SK-N-SH (cell line): ENCODE results near the gene BEND5. TPM values are rescaled to one million over a fixed set of nuclear protein-coding genes. Genes with fewer than 3 reads are reported as not detected.

Source experiments
- CTCF ChIA-PET: fragments of 300-600, 350-600 bp; formaldehyde crosslinking; extraction: SDS; loops from one replicate; lab custom pipeline; 2021; lab: Yijun Ruan, JAX
- POLR2A ChIA-PET: fragments of 350-600 bp; sonication (Branson Sonifier 250); formaldehyde crosslinking; extraction: SDS; loops from one replicate; lab custom pipeline; 2020; ENCODE audit warnings: antibody characterized with exemption, inconsistent platforms; lab: Yijun Ruan, JAX
- DNase-seq: peaks from one replicate; pipeline ENCODE4 v3.0.0; 2012
- H2AFZ ChIP-seq: fragments of 200-600 bp; sonication (generic); 2 replicates; pipeline ENCODE4 v1.8.1; 2016; ENCODE audit warnings: antibody characterized with exemption, mild to moderate bottlenecking, low read depth
- H3F3A ChIP-seq: fragments of 200-600 bp; sonication (generic); replicated peaks from 2 replicates; pipeline ENCODE3; 2016; ENCODE audit warnings: antibody characterized with exemption, mild to moderate bottlenecking; ENCODE audit not compliant: insufficient read depth
- H3K27ac ChIP-seq, 2 experiments: fragments of 200-500 bp in 1 of 2; fragments of 200-600 bp in 1 of 2; sonication (Bioruptor generic) in 1 of 2; sonication (generic), shearing (Covaris generic) in 1 of 2; 2 replicates each; pipeline versions ENCODE4 v1.5.1 to v1.6.1; 2014 to 2016; ENCODE audit warnings: low read depth in 2 of 2, inconsistent platforms in 1 of 2, low read length in 1 of 2, mild to moderate bottlenecking in 1 of 2, mixed read lengths in 1 of 2
- H3K27me3 ChIP-seq: fragments of 200-600 bp; sonication (generic), shearing (Covaris generic); 2 replicates; pipeline ENCODE4 v1.6.1; 2016; ENCODE audit warnings: mixed run types; ENCODE audit not compliant: insufficient read depth
- H3K36me3 ChIP-seq, 2 experiments: fragments of 200-500 bp in 1 of 2; fragments of 200-600 bp in 1 of 2; sonication (Bioruptor generic) in 1 of 2; sonication (generic) in 1 of 2; replicated peaks in 1 of 2; 2 replicates each; pipeline versions ENCODE3 to v1.5.1; 2014 to 2016; ENCODE audit warnings: low read length in 1 of 2, mild to moderate bottlenecking in 1 of 2; ENCODE audit not compliant: insufficient read depth in 2 of 2, control insufficient read depth in 1 of 2
- H3K4me1 ChIP-seq, 2 experiments: fragments of 200-500 bp in 1 of 2; fragments of 200-600 bp in 1 of 2; sonication (Bioruptor generic) in 1 of 2; sonication (generic), shearing (Covaris generic) in 1 of 2; 2 replicates each; pipeline versions ENCODE4 v1.5.1 to v1.6.1; 2014 to 2016; ENCODE audit warnings: low read depth in 1 of 2, low read length in 1 of 2, mixed run types in 1 of 2; ENCODE audit not compliant: insufficient read depth in 2 of 2, control insufficient read depth in 1 of 2
- H3K4me2 ChIP-seq: fragments of 200-600 bp; sonication (generic), shearing (Covaris generic); 2 replicates; pipeline ENCODE4 v1.6.1; 2017; ENCODE audit warnings: mixed run types
- H3K4me3 ChIP-seq, 2 experiments: fragments of 200-500 bp in 1 of 2; fragments of 200-600 bp in 1 of 2; sonication (Bioruptor generic) in 1 of 2; sonication (generic), shearing (Covaris generic) in 1 of 2; 2 replicates each; pipeline versions ENCODE4 v1.5.1 to v1.8.1; 2014 to 2016; ENCODE audit warnings: low read depth in 2 of 2, inconsistent platforms in 1 of 2, low read length in 1 of 2, mild to moderate bottlenecking in 1 of 2, mixed read lengths in 1 of 2, moderate library complexity in 1 of 2
- H3K79me2 ChIP-seq: fragments of 200-600 bp; sonication (generic); 2 replicates; pipeline ENCODE4 v1.8.1; 2017; ENCODE audit warnings: mild to moderate bottlenecking; ENCODE audit not compliant: insufficient read depth
- H3K9ac ChIP-seq: fragments of 200-600 bp; sonication (generic); 2 replicates; pipeline ENCODE4 v1.6.1; 2017; ENCODE audit warnings: mixed run types
- H3K9me2 ChIP-seq: fragments of 200-600 bp; sonication (generic); 2 replicates; pipeline ENCODE4 v1.6.1; 2017; ENCODE audit warnings: mixed run types
- H3K9me3 ChIP-seq: fragments of 200-600 bp; sonication (generic); 2 replicates; pipeline ENCODE4 v1.6.1; 2017; ENCODE audit warnings: mixed run types, mild to moderate bottlenecking, moderate library complexity
- H4K20me1 ChIP-seq: fragments of 200-600 bp; sonication (generic); 2 replicates; pipeline ENCODE4 v1.6.1; 2017; ENCODE audit warnings: mild to moderate bottlenecking, mixed run types; ENCODE audit not compliant: insufficient read depth
- CHD2 ChIP-seq: fragments of 150-350 bp; IDR thresholded peaks from 2 replicates; pipeline ENCODE4 v1.6.1; 2018; ENCODE audit warnings: low read length; ENCODE audit not compliant: partially characterized antibody
- CTCF ChIP-seq: fragments of 200-600 bp; sonication (generic); IDR thresholded peaks from 2 replicates; pipeline ENCODE4 v1.6.1; 2017; ENCODE audit warnings: antibody characterized with exemption, mild to moderate bottlenecking, moderate library complexity
- EP300 ChIP-seq, 2 experiments: IDR thresholded peaks; 2 replicates each; pipeline versions ENCODE4 v1.4.0 to v1.6.1; 2012; ENCODE audit warnings: borderline replicate concordance in 1 of 2, low read depth in 1 of 2, low read length in 1 of 2
- EZH2phosphoT487 ChIP-seq: fragments of 200-600 bp; sonication (generic); IDR thresholded peaks from 2 replicates; pipeline ENCODE4 v1.6.1; 2017; ENCODE audit warnings: low read depth, mixed run types, mild to moderate bottlenecking, antibody characterized with exemption, moderate library complexity, borderline replicate concordance
- FOXJ3 ChIP-seq: sonication (generic); formaldehyde crosslinking; IDR thresholded peaks from 2 replicates; pipeline ENCODE4 v1.5.1; 2020; ENCODE audit warnings: mild to moderate bottlenecking, missing genetic modification reagents
- JUND ChIP-seq: IDR thresholded peaks from 2 replicates; pipeline ENCODE4 v1.4.0; 2012
- RAD21 ChIP-seq: IDR thresholded peaks from 2 replicates; pipeline ENCODE4 v1.6.1; 2012; ENCODE audit warnings: mild to moderate bottlenecking, low read length
- REST ChIP-seq: IDR thresholded peaks from 2 replicates; pipeline ENCODE4 v1.6.1; 2012; ENCODE audit warnings: mild to moderate bottlenecking, low read depth, low read length, moderate library complexity
- RXRA ChIP-seq: IDR thresholded peaks from 2 replicates; pipeline ENCODE4 v1.4.0; 2012; ENCODE audit warnings: low read depth, mild to moderate bottlenecking, borderline replicate concordance
- SMC3 ChIP-seq: IDR thresholded peaks from 2 replicates; pipeline ENCODE4 v1.6.1; 2012; ENCODE audit warnings: low read depth, low read length, improper control_type of control experiment
- TEAD4 ChIP-seq: IDR thresholded peaks from 2 replicates; pipeline ENCODE4 v1.4.0; 2012; ENCODE audit warnings: mild to moderate bottlenecking, borderline replicate concordance; ENCODE audit not compliant: insufficient read depth
- USF2 ChIP-seq: fragments of 150-350 bp; IDR thresholded peaks from 2 replicates; pipeline ENCODE4 v1.6.1; 2017; ENCODE audit warnings: antibody characterized with exemption, low read length, low read depth, borderline replicate concordance
- YY1 ChIP-seq: IDR thresholded peaks from 2 replicates; pipeline ENCODE4 v1.4.0; 2012; ENCODE audit warnings: low read depth, mild to moderate bottlenecking
- ZBTB33 ChIP-seq: IDR thresholded peaks from 2 replicates; pipeline ENCODE4 v1.4.0; 2012; ENCODE audit warnings: low read depth, borderline replicate concordance
- WGBS: methylation state at CpG from one replicate; pipeline ENCODE4 v1.1.6; 2017; ENCODE audit warnings: low lambda C conversion rate; 5-methylcytosine and 5-hydroxymethylcytosine counted together
- polyA plus RNA-seq, 3 experiments: library from polyadenylated mRNA; depleted of rRNA; stranded (reverse); fragments of >200 nt; gene quantifications; 2 replicates each; pipeline ENCODE4 v1.2.3, GENCODE V29; 2012

Gene BEND5
- polyA plus RNA-seq, 1 of the 3 experiments (the other 2 are of a cell fraction): 5.6 TPM

GRCh38 chr1:48753293-48753692 lies 23.4 kb downstream of the BEND5 start:
- H3K9ac ChIP-seq: no peak overlapping the region
- no peak overlapping the region for H3K4me3 ChIP-seq
- H3K9me2 ChIP-seq: no peaks in the 10 kb centered on the region
- no peak overlapping the region for H3K4me2 ChIP-seq
- 83% methylated on average over 1 of the region's 1 CpG for WGBS
- DNase-seq: no peak
- H3K27me3 ChIP-seq: no peaks in the 10 kb centered on the region
- H3K79me2 ChIP-seq: no peaks in the 10 kb centered on the region
- no peaks in the 10 kb centered on the region for H3K4me1 ChIP-seq
- TF ChIP-seq REST (peak; percentile 53; the same call in 1 of the 2 replicates), CHD2 (no peak)
- CTCF ChIA-PET: interaction anchor here (1.8 kb wide), 1 partner anchor 64 kb away, joined by 4 read pairs; no protein-coding TSS in a partner anchor
- POLR2A ChIA-PET: no interaction called here
- peaks cover 7 to 52% of the 10 kb centered on the region in 2 experiments for H3K36me3 ChIP-seq
- no peaks in the 10 kb centered on the region for H3F3A ChIP-seq
- H3K27ac ChIP-seq: no peak overlapping the region
- H3K9me3 ChIP-seq: no peaks in the 10 kb centered on the region
- H2AFZ ChIP-seq: no peak overlapping the region
- no peaks in the 10 kb centered on the region for H4K20me1 ChIP-seq

- H3K4me2 ChIP-seq: no peak overlapping the region
- no peak overlapping the region for H3K27ac ChIP-seq
- TF ChIP-seq ZBTB33 (no peak), TEAD4 (no peak), SMC3 (no peak), CTCF (no peak), RXRA (no peak), USF2 (no peak), REST (no peak), YY1 (no peak), CHD2 (no peak), EZH2phosphoT487 (no peak), EP300 (IDR thresholded peaks at IDR 0.05; ENCODE audit: borderline replicate concordance in 1 of 2, low read depth in 1 of 2, low read length in 1 of 2) (no peak), RAD21 (no peak), FOXJ3 (no peak), JUND (no peak)
- H3K4me1 ChIP-seq: no peaks in the 10 kb centered on the region
- H3K9me2 ChIP-seq: no peaks in the 10 kb centered on the region
- no peaks in the 10 kb centered on the region for H4K20me1 ChIP-seq
- no peak overlapping the region for H2AFZ ChIP-seq
- H3K27me3 ChIP-seq: no peaks in the 10 kb centered on the region
- CTCF ChIA-PET: no interaction called here
- POLR2A ChIA-PET: no interaction called here
- H3K9ac ChIP-seq: no peak overlapping the region
- H3K79me2 ChIP-seq: no peaks in the 10 kb centered on the region
- no peak for DNase-seq
- no peaks in the 10 kb centered on the region for H3F3A ChIP-seq
- no peaks in the 10 kb centered on the region for H3K9me3 ChIP-seq
- H3K36me3 ChIP-seq: peaks cover under 1 to 40% of the 10 kb centered on the region in 2 experiments
- WGBS: 100% methylated on average over 1 of the region's 1 CpG
- no peak overlapping the region for H3K4me3 ChIP-seq
Observed at GRCh38 chr1:48750109-48750508, 26.6 kb downstream of the BEND5 start.
